ENCODE data around the gene SUCLG2.

Gene SUCLG2

GRCh38 chr3:67376416-67376815 is 278.0 kb downstream of the SUCLG2 start:
- no peak for DNase-seq

DNA sequence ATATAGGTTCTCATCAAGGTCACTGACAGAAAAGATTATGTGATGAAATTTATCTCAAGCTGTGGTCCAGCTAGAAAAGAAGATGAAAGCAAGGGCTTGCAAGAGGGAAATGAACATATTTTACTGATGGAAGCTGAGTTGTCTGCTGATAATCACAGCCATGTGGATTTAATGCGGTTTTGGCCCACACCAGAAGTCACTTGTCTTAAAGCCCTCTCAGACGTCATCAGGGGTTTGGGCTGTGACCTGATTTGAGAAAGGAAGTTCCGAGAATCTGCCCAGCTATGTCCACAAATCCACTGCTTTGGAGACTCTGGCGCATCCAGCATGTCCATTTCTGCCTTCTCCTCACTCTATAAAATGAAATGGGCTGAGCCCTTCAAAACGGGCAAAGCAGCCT is 278.4 kb downstream of the SUCLG2 start:
- no peak for DNase-seq

GRCh38 chr3:67362686-67363085 is 291.7 kb downstream of the SUCLG2 start:
- peak; percentile 67 for DNase-seq

DNA sequence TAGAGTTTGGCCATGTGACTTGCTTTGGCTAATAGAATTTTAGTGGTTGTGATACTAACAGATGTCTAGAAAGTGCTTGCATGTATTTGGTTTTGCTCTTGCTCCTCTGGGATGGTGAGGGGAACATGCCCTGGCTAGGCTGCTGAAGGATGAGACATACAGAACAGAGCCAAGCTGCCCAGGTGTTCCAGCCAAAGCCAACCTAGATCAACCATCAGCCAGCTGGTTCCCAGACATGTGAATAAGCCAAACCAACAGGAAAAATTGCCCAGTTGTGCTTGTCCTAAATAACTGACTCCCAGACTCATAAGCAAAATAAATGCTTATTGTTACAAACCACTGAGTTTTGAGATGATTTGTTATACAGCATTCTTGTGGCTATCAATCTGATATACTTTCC is 292.6 kb downstream of the SUCLG2 start:
- DNase-seq: no peak

DNA sequence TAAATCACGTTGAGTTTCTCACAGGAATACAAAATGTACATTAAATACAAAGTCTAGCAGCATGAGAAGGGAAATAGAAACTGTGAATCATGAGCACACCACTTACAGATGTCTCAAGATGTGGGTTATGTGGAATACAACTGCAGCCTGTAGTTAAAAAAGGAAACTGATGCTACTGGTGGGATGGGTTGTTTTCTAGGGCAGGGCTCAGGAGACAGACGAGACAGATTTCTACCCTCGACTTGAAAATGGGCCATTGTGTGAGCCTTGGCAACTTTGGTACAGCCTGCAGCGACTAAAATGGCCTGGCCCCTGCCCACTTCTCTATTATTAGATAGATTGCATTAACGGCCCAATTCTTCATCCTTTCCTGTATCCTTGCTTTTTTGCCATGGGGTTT is 293.1 kb downstream of the SUCLG2 start:
- no peak for DNase-seq

GRCh38 chr3:67357610-67358458 is 296.6 kb downstream of the SUCLG2 start:
- peak; percentile 61 for DNase-seq

DNA sequence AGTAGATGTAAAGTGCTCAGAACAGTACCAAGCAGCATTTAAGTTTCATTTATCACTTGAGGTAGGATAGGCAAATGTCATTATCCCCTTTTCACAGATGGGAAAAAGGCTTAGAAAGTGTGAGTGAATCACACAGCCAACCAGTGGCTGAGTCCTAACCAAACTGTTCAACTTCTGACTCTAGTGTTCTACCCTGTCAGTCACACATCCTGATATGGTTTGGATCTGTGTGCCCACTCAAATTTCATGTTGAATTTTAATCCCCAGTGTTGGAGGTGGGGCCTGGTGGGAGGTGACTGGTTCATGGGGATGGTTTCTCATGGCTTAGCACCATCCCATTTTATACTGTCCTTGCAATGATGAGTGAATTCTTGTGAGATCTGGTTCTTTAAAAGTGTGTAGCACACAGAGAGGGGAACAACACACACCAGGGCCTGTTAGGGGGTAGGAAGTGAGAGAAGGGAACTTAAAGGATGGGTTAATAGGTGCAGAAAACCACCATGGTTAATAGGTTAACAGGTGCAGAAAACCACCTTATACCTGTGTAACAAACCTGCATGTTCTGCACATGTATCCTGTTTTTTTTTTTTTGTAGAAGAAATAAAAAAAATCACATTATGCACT is 304.7 kb downstream of the SUCLG2 start:
- DNase-seq: no peak

GRCh38 chr3:67346081-67346480 is 308.3 kb downstream of the SUCLG2 start:
- DNase-seq: no peak

- no peak for DNase-seq
These were observed 318.6 kb downstream of the SUCLG2 start for GRCh38 chr3:67335813-67336212.

DNA sequence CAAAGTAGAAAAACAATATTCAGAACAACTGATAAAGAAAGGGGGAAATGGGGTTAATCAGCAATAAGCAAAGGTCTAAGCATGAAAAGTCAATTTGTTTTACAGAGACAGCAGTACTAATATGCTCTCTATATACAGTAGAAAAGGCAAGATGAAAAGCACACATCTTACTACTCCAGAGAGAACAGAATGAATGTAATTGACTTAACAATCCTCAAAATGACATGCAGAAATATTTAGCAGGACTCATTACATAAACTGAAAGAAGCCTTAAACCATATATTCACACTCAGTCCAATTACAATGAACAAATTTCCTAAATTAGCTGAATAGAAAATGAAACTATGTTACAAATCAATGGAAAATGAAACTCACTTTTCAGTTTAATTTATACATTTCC is 319.8 kb downstream of the SUCLG2 start:
- no peak for DNase-seq

GRCh38 chr3:67329358-67329757 is 325.1 kb downstream of the SUCLG2 start:
- DNase-seq: no peak

- DNase-seq: no peak
These were observed 326.8 kb downstream of the SUCLG2 start for GRCh38 chr3:67327582-67327981.

GRCh38 chr3:67325231-67325630 is 329.2 kb downstream of the SUCLG2 start:
- DNase-seq: peak; percentile 53
